Naive thymus-derived CD8-positive, alpha-beta T cell (primary cell): ENCODE data around the gene TM4SF20. TPM values are rescaled to one million over a fixed set of nuclear protein-coding genes. Genes with fewer than 3 reads are reported as not detected.
"Not testable (repeated sequence)": the region's sequence is repeated elsewhere in the genome, so short reads cannot be mapped to it uniquely, and the experiment has no call there.

ENCODE experiments used
- ATAC-seq, 2 donors: fragments of 150-1000 bp; cut with Tn5 transposase in 1 of 2; sonication (Bioruptor Pico), chemical (Tn5 transposase) in 1 of 2; 1 replicate in 1 of 2; 2 replicates in 1 of 2; pipeline ENCODE4 v1.10.0; 2021; ENCODE audit warnings: mild to moderate bottlenecking in 2 of 2, moderate library complexity in 2 of 2
- POLR2A ChIA-PET: fragments of 350-600 bp; sonication (Branson Sonifier 250); formaldehyde crosslinking; loops from one replicate; lab custom pipeline; 2021; ENCODE audit warnings: antibody characterized with exemption; lab: Charles Lee
- DNase-seq, 10 donors: peaks; one replicate each; pipeline versions ENCODE4 v3.0.0 to v3.0.0-alpha.2; 2020 to 2022
- H3K27ac Mint-ChIP-seq, 10 donors: one replicate each; pipeline ENCODE4 v1.8.0; 2020 to 2022; ENCODE audit warnings: mild to moderate bottlenecking in 10 of 10, mixed read lengths in 10 of 10, moderate library complexity in 4 of 10, inconsistent platforms in 1 of 10
- H3K27me3 Mint-ChIP-seq, 5 donors: one replicate each; pipeline ENCODE4 v1.8.0; 2021 to 2022; ENCODE audit warnings: mixed read lengths in 5 of 5
- H3K36me3 Mint-ChIP-seq, 3 donors: one replicate each; pipeline ENCODE4 v1.8.0; 2020 to 2022; ENCODE audit warnings: mixed read lengths in 3 of 3, mild to moderate bottlenecking in 2 of 3, inconsistent platforms in 1 of 3
- H3K4me1 Mint-ChIP-seq, 4 donors: one replicate each; pipeline ENCODE4 v1.8.0; 2021 to 2022; ENCODE audit warnings: mixed read lengths in 4 of 4
- H3K4me3 Mint-ChIP-seq, 10 donors: one replicate each; pipeline ENCODE4 v1.8.0; 2020 to 2022; ENCODE audit warnings: mild to moderate bottlenecking in 10 of 10, mixed read lengths in 10 of 10, moderate library complexity in 6 of 10, inconsistent platforms in 1 of 10
- H3K9me3 Mint-ChIP-seq, 9 donors: one replicate each; pipeline ENCODE4 v1.8.0; 2020 to 2022; ENCODE audit warnings: mixed read lengths in 9 of 9, mild to moderate bottlenecking in 3 of 9, inconsistent platforms in 1 of 9, moderate library complexity in 1 of 9
- polyA plus RNA-seq, 3 donors: library from polyadenylated mRNA; unstranded; fragments of 300-500 nt; fragmentation: Illumina TruSeq; gene quantifications; one replicate each; pipeline ENCODE4 v1.2.3, GENCODE V29; 2021
- total RNA-seq, 8 experiments: library from RNA in 2 of 8; stranded (reverse) in 2 of 8; gene quantifications; one replicate each; pipeline ENCODE4 v1.2.3 and lab custom pipeline; 2021 to 2026

Gene TM4SF20
- total and polyA plus RNA-seq, 5 experiments from 2014 or later, result not detected

DNA sequence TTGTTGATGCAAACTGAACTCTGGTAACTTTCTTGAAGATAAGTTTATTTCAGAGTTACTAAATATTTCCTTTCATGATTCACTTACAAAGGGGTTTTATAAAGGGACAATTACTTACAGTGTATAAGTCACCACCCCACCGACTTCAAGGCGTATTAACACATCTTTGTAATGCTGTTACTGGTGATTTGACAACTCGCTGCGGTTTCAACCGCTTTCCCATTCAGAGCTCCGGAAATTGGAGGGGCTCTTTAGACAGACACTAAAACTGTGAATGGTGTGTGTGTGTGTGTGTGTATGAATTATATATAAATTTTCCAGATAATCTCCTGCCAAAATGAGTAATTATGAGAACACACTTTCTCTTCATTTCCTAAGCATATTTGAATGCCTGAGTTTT lies 4.9 kb downstream of the TM4SF20 start:
- no peak overlapping the region for H3K4me3 Mint-ChIP-seq
- ATAC-seq (peak in 1 of 2 donors; percentile 36), DNase-seq (no peak)
- no peak overlapping the region for H3K27ac Mint-ChIP-seq
- POLR2A ChIA-PET, result interaction anchor here (0.6 to 1.2 kb wide), 2 partner anchors 27 to 147 kb away, joined by 3 to 4 read pairs; no protein-coding TSS in a partner anchor
- peaks cover 0 to 5% (median 2%) of the 10 kb centered on the region in 5 donors for H3K27me3 Mint-ChIP-seq
- no peaks in the 10 kb centered on the region for H3K36me3 Mint-ChIP-seq
- H3K9me3 Mint-ChIP-seq, result no peaks in the 10 kb centered on the region
- peaks cover 0 to 6% (median 2%) of the 10 kb centered on the region in 4 donors for H3K4me1 Mint-ChIP-seq

DNA sequence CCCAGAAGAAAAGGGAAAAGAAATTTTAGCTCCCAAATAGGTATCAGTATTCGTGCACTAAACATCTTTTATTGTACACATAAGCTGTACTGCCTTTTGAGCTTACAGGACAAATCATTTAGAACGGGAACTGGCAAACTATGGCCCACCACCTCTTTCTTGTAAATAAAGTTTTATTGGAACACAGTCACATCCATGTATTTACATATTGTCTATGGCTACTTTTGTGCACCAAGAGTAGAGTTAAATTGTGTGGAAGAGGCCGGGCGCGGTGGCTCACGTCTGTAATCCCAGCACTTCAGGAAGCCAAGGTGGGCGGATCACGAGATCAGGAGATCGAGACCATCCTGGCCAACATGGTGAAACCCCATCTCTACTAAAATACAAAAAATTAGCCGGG lies 5.7 kb downstream of the TM4SF20 start:
- H3K4me1 Mint-ChIP-seq, result peaks cover 0 to 6% (median 2%) of the 10 kb centered on the region in 4 donors
- no peak overlapping the region for H3K4me3 Mint-ChIP-seq
- H3K36me3 Mint-ChIP-seq, result no peaks in the 10 kb centered on the region
- no peak overlapping the region for H3K27ac Mint-ChIP-seq
- POLR2A ChIA-PET, result interaction anchor here (1.2 kb wide), 1 partner anchor 26 kb away, joined by 3 read pairs; no protein-coding TSS in a partner anchor
- ATAC-seq (no peak), DNase-seq (no peak)
- peaks cover 0 to 5% (median 2%) of the 10 kb centered on the region in 5 donors for H3K27me3 Mint-ChIP-seq
- no peaks in the 10 kb centered on the region for H3K9me3 Mint-ChIP-seq

DNA sequence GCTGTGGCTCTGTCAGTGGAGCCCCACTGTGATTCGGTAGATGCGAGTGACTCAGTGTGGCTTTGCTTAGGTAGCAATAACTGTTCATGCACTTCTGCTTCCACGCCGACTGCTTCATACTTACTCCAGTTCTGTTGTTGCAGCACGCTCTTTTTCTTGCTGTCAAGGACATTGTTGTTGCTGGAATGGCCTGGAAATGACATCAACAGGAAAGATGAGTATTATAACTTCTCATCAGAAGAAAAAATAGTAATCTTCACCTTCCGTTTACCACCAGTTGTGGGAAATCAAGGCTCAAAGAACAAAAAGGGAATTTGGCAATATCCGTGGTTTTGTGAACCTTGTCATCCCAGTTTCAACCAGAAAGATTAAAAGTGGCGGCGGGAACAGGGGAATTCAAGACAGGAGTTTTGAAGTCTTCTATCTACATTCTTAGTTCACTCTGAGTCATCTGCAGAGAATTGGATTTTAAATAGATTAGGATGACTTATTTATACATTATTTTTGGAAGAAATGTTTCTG lies 8.3 kb downstream of the TM4SF20 start:
- H3K27ac Mint-ChIP-seq, result peak overlapping the region in 1 of 10 donors; percentile 11
- no peak for ATAC-seq
- H3K27me3 Mint-ChIP-seq, result peaks cover 0 to 5% (median 2%) of the 10 kb centered on the region in 5 donors
- POLR2A ChIA-PET, result no interaction called here
- DNase-seq, result no peak
- peaks cover 0 to 6% (median 2%) of the 10 kb centered on the region in 4 donors for H3K4me1 Mint-ChIP-seq
- H3K4me3 Mint-ChIP-seq, result no peak overlapping the region
- no peaks in the 10 kb centered on the region for H3K9me3 Mint-ChIP-seq
- H3K36me3 Mint-ChIP-seq, result no peaks in the 10 kb centered on the region

DNA sequence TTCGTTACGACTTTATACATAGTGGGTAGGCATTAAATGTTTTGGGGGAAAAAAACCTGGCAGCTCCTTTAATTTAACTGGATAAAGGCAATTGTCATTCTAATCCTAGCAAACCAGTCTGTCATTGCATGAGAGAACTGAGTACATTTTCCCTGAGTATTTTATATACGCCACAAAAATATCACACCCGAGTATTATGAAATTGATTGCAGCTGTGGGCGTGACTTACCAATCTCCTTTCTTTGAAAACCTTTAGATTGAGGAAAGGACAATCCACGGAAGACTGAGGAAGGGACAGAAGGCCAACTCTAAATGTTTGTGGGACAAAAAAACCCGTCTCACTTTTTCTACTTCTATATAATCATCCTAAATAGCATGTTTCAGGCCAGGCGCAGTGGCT lies 9.0 kb downstream of the TM4SF20 start:
- ATAC-seq (no peak), DNase-seq (no peak)
- no peaks in the 10 kb centered on the region for H3K36me3 Mint-ChIP-seq
- H3K27ac Mint-ChIP-seq, result no peak overlapping the region
- H3K4me1 Mint-ChIP-seq, result peaks cover 0 to 6% (median 2%) of the 10 kb centered on the region in 4 donors
- H3K4me3 Mint-ChIP-seq, result no peak overlapping the region
- POLR2A ChIA-PET, result no interaction called here
- H3K9me3 Mint-ChIP-seq, result no peaks in the 10 kb centered on the region
- peaks cover 0 to 5% (median 2%) of the 10 kb centered on the region in 5 donors for H3K27me3 Mint-ChIP-seq

DNA sequence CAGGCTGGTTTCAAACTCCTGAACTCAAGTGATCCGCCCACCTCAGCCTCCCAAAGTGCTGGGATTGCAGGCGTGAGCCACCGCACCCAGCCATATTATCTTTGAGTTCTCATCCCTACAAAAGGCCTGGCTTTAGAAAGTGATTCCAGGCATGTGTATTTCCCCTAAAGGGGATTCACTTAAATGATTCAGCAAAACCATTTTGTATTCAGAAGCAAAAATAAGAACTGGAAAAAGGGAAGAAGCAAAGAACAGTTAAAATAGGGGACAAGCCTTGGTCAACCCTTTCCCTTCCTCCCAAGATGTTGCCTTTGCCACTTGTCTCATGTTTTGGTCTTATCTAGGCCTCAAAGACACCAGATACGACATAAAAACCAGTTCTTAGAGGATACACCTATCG lies 10.5 kb downstream of the TM4SF20 start:
- H3K9me3 Mint-ChIP-seq, result no peaks in the 10 kb centered on the region
- H3K4me3 Mint-ChIP-seq, result no peak overlapping the region
- H3K36me3 Mint-ChIP-seq, result no peaks in the 10 kb centered on the region
- peaks cover 0 to 7% (median under 1%) of the 10 kb centered on the region in 4 donors for H3K4me1 Mint-ChIP-seq
- peaks cover 0 to 5% (median 2%) of the 10 kb centered on the region in 5 donors for H3K27me3 Mint-ChIP-seq
- DNase-seq (no peak), ATAC-seq (no peak)
- POLR2A ChIA-PET, result no interaction called here
- no peak overlapping the region for H3K27ac Mint-ChIP-seq

DNA sequence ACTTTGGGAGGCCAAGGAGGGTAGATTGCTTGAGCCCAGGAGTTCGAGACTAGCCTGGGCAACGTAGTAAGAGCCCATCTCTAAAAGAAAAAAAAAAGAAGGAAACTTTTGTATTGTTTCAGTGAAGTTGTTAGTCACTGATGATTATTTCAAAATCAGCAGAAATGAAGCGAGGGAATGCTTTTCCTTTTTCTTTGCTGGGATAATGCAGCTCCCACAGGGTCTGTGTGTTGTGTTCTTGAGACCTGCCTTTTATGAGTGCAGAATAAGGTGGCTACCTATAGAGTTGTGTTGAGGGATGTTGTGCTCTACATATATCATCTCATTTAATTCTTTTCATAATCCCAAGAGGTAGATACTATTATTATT lies 11.7 kb downstream of the TM4SF20 start:
- no peak overlapping the region for H3K27ac Mint-ChIP-seq
- no peak for DNase-seq
- no peaks in the 10 kb centered on the region for H3K27me3 Mint-ChIP-seq
- H3K4me1 Mint-ChIP-seq, result peaks cover 0 to 3% (median under 1%) of the 10 kb centered on the region in 4 donors
- no peak overlapping the region for H3K4me3 Mint-ChIP-seq
- no peaks in the 10 kb centered on the region for H3K9me3 Mint-ChIP-seq
- POLR2A ChIA-PET, result no interaction called here
- no peak for ATAC-seq
- no peaks in the 10 kb centered on the region for H3K36me3 Mint-ChIP-seq

DNA sequence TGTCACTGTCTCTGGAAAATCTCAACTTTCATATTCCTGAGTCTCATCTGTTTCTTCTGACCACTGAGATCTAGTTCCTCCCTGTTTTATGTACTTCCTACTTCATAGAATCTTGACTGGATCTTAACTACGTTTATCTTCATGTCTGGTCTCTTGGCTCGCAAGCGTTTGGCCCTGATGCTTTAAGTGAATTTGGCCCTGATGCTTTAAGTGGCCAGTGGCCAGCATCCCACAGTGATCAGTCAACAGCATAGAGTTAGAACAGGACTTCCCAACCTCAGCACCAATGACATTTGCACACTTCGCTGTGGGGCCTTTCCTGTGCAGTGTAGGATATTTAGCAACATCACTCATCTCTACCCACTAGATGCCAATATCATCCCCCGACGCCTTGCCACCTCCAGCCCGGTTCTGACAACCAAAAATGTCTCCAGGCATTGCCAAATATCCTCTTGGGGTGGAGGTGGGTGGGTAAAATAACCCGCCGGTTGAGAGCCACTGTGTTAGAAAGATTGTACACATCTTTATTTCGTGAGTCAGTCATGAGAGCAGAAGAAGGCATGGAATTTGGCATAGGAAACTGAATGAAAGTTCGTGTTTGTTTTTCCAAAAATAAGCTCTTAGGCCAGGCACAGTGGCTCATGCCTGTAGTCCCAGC lies 12.2 kb downstream of the TM4SF20 start:
- no peak for DNase-seq
- H3K4me1 Mint-ChIP-seq, result peaks cover 0 to 3% (median under 1%) of the 10 kb centered on the region in 4 donors
- H3K4me3 Mint-ChIP-seq, result no peak overlapping the region
- H3K36me3 Mint-ChIP-seq, result no peaks in the 10 kb centered on the region
- H3K27ac Mint-ChIP-seq, result peak overlapping the region in 1 of 10 donors; percentile 14
- ATAC-seq, result no peak
- H3K9me3 Mint-ChIP-seq, result no peaks in the 10 kb centered on the region
- no peaks in the 10 kb centered on the region for H3K27me3 Mint-ChIP-seq
- POLR2A ChIA-PET, result no interaction called here

DNA sequence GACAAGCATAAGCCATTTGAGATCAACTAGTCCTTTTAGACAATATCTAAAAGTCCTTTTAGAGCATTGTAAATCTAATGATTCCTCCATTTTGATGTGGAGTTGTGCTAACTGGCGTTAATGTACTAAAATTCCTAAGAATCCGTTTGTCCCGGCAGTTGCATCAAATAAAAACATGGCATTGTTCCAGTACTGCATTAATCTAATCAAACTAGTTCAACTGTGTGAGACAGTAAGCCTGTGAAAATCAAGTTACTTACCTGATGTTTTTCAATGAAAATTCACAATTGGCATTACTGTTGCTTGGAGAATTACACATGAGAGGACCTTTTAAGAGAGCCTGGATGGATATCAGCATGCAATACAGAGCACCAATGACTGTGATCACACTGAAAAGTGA lies 13.3 kb downstream of the TM4SF20 start:
- ATAC-seq (no peak), DNase-seq (no peak)
- POLR2A ChIA-PET, result no interaction called here
- peaks cover 0 to 3% (median under 1%) of the 10 kb centered on the region in 4 donors for H3K4me1 Mint-ChIP-seq
- H3K27ac Mint-ChIP-seq, result no peak overlapping the region
- peaks cover 0 to 4% (median 0%) of the 10 kb centered on the region in 3 donors for H3K36me3 Mint-ChIP-seq
- H3K27me3 Mint-ChIP-seq, result no peaks in the 10 kb centered on the region
- H3K9me3 Mint-ChIP-seq, result no peaks in the 10 kb centered on the region
- H3K4me3 Mint-ChIP-seq, result no peak overlapping the region

DNA sequence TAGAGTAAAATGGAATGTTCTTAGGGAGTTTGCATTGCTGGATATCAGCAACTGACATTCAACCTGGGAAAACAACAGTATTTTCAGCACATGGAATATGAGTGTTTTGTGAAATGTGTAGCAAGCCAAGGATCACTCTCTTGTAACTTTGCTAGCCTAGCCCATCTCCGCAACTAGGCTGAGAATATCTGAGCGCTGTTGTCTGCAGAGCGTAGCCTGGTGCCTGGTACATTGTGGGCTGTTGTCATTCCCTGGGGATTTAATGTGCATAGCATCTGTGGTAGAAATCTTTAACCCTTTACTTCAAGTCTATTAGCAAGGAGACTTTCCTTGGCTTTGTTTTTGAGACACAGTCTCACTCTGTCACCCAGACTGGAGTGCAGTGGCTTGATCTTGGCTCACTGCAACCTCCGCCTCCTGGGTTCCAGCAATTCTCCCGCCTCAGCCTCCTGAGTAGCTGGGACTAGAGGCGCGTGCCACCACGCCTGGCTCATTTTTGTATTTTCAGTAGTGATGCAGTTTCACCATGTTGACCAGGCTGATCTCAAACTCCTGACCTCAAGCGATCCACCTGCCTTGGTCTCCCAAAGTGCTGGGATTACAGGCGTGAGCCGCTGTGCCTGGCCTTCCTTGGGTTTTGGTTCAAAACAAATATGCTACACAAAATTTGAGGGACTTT lies 14.4 kb downstream of the TM4SF20 start:
- H3K4me1 Mint-ChIP-seq, H3K27ac Mint-ChIP-seq, H3K9me3 Mint-ChIP-seq, H3K27me3 Mint-ChIP-seq, POLR2A ChIA-PET, ATAC-seq, H3K4me3 Mint-ChIP-seq, DNase-seq, H3K36me3 Mint-ChIP-seq: not testable (repeated sequence)

DNA sequence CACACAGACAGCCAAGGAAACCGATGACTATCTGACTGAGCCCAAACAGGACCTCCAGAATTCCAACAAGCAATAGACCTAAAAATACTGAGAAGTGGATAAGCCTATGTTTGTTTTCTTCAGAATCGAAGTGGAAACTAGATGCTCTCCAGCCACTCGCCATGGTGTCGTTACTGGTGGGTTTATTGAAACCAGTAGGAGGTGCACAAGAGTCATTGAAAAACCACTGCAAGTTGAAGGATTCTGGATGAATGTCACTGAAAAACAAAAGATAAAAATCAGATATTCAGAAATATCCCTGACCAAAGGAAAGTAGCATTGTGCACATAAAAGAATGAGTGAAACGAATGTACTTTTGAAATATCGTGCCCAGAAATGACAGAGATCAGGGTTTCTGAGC lies 15.3 kb downstream of the TM4SF20 start:
- H3K4me1 Mint-ChIP-seq, result peaks cover 0 to 3% (median under 1%) of the 10 kb centered on the region in 4 donors
- peak in 4 of 10 donors; percentile 10 to 42 (median 30) for DNase-seq
- POLR2A ChIA-PET, result no interaction called here
- no peak overlapping the region for H3K4me3 Mint-ChIP-seq
- peaks cover 0 to 17% (median 2%) of the 10 kb centered on the region in 3 donors for H3K36me3 Mint-ChIP-seq
- H3K27ac Mint-ChIP-seq, result no peak overlapping the region
- no peaks in the 10 kb centered on the region for H3K27me3 Mint-ChIP-seq
- ATAC-seq, result no peak
- no peaks in the 10 kb centered on the region for H3K9me3 Mint-ChIP-seq

DNA sequence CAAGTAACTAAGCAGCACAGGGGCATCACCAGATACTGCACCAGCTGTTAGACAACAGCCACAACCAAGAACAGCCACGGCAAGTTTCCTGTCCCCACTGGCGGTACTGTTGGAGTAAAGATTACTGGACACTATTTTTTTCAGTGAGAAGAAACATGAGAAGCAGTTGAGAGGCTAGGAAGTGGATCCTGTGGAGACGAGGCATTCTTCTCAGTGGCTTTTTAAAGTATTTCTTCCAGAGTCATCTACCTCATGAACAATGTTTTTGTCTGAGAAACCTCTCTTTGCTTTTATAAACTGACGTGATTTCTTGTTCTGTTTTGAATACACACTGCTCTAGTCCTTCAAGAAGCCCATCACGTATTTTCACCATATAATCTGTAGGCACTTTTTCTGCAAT lies 18.8 kb downstream of the TM4SF20 start:
- Mint-ChIP-seq H3K4me1 (peaks cover 0 to 3% (median under 1%) of the 10 kb centered on the region in 4 donors), H3K27ac (peak overlapping the region in 6 of 10 donors; percentile 4 to 72 (median 51)), H3K36me3 (peaks cover 0 to 50% (median 10%) of the 10 kb centered on the region in 3 donors), H3K4me3 (no peak overlapping the region), H3K27me3 (no peaks in the 10 kb centered on the region), H3K9me3 (no peaks in the 10 kb centered on the region)
- no peak for DNase-seq
- no peak for ATAC-seq
- POLR2A ChIA-PET, result no interaction called here

DNA sequence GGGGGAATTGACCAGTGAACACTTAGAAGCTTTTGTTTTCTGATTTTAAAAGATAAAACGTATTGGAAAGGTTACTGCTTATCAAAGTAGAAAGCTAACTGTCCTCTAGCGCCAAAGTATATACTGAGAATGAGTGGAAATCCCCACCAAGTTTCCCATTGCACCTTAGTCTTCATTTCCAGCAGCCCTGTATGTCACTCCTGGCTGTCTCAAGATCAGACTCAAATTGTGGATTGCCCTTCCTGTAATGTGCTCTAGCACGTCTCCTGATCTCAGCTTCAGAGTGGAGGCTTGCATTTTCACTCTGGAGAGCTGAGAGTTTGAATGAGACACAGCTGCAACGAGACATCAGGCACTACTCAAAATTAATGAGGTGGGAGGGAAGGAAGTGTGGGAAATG lies 27.5 kb downstream of the TM4SF20 start:
- ATAC-seq (no peak), DNase-seq (no peak)
- POLR2A ChIA-PET, result no interaction called here
- Mint-ChIP-seq H3K4me1 (no peaks in the 10 kb centered on the region), H3K36me3 (peaks cover 0 to 64% (median 9%) of the 10 kb centered on the region in 3 donors), H3K27ac (peak overlapping the region in 6 of 10 donors; percentile 0 to 56 (median 26)), H3K4me3 (no peak overlapping the region), H3K9me3 (no peaks in the 10 kb centered on the region), H3K27me3 (no peaks in the 10 kb centered on the region)

DNA sequence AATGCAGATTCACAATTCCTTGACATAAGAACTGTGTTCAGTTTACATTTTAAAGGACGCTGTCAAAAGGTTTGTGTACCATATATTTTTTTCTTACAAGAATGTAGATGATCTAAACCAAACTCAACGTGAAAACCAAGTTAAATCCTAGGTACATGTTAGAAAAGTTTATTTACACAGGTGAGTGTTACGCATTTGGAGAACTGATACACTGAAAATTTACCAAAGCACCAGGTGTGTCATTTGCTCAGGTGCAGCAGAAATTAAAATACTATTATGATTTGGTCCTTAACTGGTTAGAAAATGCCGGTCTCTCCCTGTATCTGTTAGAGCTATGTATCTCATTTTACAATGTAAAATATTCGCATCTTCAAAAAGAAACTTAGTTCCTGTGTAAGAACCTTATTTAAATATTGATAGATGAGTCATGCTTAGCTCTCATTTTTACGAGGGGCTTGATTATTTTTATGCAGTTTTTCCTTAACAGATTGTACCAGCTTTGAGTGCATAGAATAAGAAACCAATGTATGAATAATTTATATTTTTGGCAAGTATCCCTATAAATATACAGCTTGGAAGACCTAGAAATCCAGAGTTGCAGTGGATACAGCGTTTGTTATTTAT lies 29.0 kb downstream of the TM4SF20 start:
- ATAC-seq (no peak), DNase-seq (no peak)
- Mint-ChIP-seq H3K36me3 (peaks cover 0 to 61% (median 4%) of the 10 kb centered on the region in 3 donors), H3K27ac (no peak overlapping the region), H3K9me3 (no peaks in the 10 kb centered on the region), H3K4me1 (no peaks in the 10 kb centered on the region), H3K27me3 (no peaks in the 10 kb centered on the region), H3K4me3 (no peak overlapping the region)
- POLR2A ChIA-PET, result no interaction called here
